IPS DF 4.7 (cell line): ENCODE measurements around the gene DDC.
"Not testable (repeated sequence)": the region's sequence is repeated elsewhere in the genome, so short reads cannot be mapped to it uniquely, and the experiment has no call there.

Source experiments
- DNase-seq: peaks from one replicate; pipeline ENCODE4 v3.0.0-alpha.2; 2013; ENCODE audit warnings: low spot score; ENCODE audit errors: extremely low read depth

DDC gene

GRCh38 chr7:50589364-50589763 is 24.2 kb upstream of the DDC start:
- DNase-seq: no peak

- no peak for DNase-seq
Measured at GRCh38 chr7:50588937-50589336, 23.7 kb upstream of the DDC start.

GRCh38 chr7:50587737-50588136 is 22.5 kb upstream of the DDC start:
- no peak for DNase-seq

DNA sequence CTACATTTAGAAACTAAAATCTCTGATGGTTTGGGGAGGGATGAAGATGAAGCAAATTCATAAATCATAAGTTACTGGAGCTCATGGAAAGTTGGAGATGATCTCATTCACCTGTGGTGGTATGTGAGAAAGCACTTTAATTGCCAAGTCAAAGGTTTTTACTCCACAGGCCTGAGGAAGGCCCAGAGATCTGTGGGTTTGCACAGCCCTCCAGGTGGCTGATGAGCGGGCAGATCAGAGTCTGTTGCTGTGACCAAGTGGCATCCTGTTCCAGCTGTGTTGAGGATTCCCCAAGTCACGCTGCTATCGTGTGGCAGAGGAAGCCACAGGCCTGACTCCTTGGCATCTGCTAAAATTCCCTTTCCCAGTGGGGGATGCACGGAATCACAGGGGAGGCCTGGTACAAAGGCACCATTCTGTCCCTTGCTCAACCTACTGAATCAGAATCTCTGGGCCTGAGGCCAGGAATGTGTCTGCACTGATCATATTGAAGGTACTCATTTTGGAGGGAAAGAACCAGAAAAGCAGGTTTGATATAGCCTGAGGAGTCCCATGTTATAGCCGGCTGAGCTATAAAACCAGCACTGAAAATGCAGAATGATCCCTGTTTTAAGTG is 19.7 kb upstream of the DDC start:
- DNase-seq: no peak

- DNase-seq: no peak
Measured at GRCh38 chr7:50584386-50584785, 19.2 kb upstream of the DDC start.

DNA sequence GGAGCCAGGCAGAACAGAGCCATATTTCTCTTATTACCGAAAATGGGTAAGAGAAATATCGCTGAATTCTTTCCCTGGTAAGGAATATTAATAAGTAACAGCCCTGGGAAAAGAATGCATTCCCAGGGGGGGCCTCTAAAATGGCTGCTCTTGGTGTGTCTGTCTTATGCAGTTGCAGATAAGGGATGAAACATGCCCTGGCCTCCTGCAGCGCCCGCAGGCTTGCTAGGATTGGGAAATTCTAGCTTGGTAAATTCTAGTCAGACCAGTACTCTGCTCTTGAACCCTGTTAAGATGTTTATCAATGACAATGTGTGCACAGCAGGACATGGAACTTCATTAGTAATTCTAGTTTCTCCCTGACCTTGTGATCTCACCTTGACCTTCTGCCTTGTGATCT is 18.1 kb upstream of the DDC start:
- not testable (repeated sequence) for DNase-seq

GRCh38 chr7:50582271-50582670 is 17.1 kb upstream of the DDC start:
- DNase-seq: not testable (repeated sequence)

GRCh38 chr7:50580666-50581065 is 15.5 kb upstream of the DDC start:
- DNase-seq: not testable (repeated sequence)

GRCh38 chr7:50580057-50580456 is 14.9 kb upstream of the DDC start:
- DNase-seq: no peak

DNA sequence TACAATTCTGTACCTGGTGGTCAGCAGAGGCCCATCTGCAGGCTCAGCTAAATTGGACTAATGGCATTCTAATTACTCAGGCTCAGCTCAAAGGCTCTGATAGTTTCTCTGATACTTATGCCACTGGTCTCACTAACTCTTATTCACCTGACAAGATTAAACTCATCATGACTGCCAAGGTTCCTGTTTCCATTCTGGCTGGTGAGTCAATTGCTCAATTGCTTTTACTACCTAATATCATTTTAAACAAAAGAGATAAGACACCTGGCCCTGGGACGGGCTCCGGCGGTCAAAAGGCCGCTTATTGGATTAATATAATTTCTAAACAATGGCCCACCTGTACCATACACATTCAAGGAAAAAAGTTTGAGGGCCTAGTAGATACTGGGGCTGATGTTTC is 12.9 kb upstream of the DDC start:
- DNase-seq: not testable (repeated sequence)

GRCh38 chr7:50577569-50577968 is 12.4 kb upstream of the DDC start:
- no peak for DNase-seq

GRCh38 chr7:50576388-50576787 is 11.2 kb upstream of the DDC start:
- DNase-seq: not testable (repeated sequence)

DNA sequence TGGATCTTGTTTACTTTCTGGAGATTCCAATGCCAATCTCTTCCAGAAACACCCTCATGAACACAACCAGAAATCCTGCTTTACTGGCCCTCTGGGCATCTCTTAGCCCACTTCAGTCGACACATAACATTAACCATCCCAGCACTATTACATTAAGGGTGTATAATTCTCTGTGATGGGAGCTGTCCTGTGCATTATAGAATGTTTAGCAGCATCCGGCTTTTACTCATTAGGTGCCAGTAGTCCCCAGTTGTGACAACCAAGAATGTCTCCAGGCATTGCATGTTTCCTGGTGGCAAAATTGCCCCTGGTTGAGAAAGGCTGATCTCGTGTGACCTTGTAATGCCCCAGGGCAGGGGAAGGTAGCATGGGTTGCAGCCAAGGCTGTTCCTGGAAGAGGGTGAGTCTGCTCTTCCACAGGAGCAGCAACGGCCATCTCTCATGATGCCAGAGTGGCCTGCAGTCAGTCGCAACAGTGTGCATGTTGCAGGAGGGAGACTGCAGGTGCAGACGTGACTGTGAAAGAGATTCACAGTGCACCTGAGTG is 2.6 kb upstream of the DDC start:
- DNase-seq: no peak

GRCh38 chr7:50565977-50566376 is 772 bp upstream of the DDC start:
- DNase-seq: no peak

DNA sequence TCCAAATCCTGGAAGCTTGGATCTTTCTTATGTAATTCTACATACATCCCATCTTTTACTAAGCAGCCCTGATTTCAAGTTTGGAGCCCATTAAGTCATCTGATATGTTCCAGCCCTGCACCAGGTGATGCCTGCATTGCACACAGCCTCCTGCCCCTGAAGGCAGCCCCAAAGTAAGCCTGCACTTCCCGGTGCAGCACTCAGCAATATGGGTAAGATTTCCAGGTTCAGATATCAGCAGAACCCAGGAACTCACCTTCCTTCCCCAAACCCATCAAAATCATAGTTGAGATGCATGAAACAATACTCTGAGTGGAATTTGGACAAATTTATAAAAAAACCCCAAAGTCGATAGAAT is 333 bp upstream of the DDC start:
- DNase-seq: no peak

- no peak for DNase-seq
Measured at GRCh38 chr7:50564171-50564570, 1.0 kb downstream of the DDC start.

DNA sequence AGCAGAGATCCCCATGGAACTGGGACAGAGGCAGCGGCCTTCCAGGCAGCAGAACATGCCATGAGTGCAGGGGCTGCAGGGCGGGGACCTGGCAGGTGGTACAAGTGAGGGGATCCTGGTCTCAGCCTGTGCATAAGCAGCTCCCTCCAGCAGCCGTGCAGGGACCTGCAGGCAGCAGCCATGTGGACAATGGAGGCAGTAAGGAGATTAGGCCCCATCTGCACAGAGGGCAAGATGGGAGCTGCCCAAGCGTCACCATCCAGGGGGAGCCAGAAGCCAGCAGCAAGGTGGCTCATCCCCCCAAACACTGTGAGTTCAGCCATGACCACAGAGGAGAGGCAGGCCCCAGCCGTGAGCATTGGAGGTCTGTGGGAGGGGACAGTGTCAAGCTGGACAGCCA is 3.1 kb downstream of the DDC start:
- DNase-seq: no peak

GRCh38 chr7:50560865-50561351 is 4.3 kb downstream of the DDC start:
- DNase-seq: no peak

GRCh38 chr7:50559881-50560280 is 5.3 kb downstream of the DDC start:
- no peak for DNase-seq

DNA sequence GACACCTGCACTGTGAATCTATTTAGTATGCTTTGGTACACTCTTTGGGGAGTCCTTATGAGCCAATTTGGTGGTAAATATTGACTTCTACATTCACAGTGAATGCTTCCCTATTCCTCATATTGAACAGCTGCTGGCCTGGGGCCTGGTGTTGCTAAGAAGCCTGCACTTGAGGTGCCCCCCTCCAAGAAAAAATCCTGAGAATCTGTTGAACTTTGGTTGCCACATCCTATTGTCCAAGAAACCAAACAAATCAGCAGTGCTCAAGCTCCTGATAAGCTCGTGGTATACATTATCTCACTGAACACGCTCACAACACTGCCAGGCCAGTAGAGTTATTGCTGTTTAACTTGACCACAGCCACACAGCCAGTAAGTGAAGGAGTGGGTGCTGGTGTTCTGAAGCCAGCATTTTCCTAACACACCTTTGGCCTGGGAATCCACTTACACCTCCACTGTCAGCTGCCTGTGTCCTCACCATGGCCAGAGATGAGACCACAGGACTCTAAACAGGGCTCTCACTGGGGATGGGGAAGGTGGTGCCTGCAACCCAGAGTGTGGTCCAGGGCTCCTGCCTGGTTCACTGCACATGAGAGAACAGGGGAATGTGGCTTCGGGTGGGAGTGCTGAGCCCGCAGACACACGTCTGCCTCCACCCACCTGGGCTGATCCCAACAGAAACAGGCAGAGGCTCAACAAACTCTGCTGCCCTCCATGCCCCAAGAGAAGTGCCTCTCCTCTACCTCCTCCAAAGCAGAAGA is 6.7 kb downstream of the DDC start:
- no peak for DNase-seq

- DNase-seq: no peak
Measured at GRCh38 chr7:50557099-50557498, 8.1 kb downstream of the DDC start.

- no peak for DNase-seq
Measured at GRCh38 chr7:50556247-50556991, 8.8 kb downstream of the DDC start.
